HG03457 (cell line): ENCODE measurements around the gene CMSS1.
"Not testable (repeated sequence)": the region's sequence is repeated elsewhere in the genome, so short reads cannot be mapped to it uniquely, and the experiment has no call there.

Source experiments
- ATAC-seq: cut with Tn5 transposase; IDR thresholded peaks from one replicate; pipeline ENCODE4 v1.9.1; 2021; ENCODE audit warnings: moderate number of reproducible peaks; ENCODE audit not compliant: unreplicated experiment

The CMSS1 gene

GRCh38 chr3:100043271-100043670 is 225.6 kb downstream of the CMSS1 start:
- no peak for ATAC-seq

DNA sequence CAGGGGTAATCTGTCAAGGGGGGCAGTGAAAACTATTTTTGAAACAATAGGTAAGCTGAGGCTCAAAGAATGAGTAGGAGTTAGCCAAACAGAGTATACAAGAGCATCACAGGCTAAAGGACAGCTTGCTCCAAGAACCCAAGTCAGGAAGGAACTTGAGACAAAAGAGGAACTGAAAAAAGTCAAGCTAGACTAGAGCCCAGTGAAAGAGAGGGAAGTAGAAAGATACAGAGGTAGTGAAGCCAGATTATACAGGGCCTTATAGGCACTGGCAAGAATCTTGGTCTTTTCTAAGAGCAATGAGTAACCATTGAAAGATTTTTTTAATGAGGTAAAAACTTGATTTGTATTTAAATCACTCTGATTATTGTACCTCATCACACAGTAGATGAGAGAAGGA is 226.7 kb downstream of the CMSS1 start:
- peak; percentile 58 for ATAC-seq

DNA sequence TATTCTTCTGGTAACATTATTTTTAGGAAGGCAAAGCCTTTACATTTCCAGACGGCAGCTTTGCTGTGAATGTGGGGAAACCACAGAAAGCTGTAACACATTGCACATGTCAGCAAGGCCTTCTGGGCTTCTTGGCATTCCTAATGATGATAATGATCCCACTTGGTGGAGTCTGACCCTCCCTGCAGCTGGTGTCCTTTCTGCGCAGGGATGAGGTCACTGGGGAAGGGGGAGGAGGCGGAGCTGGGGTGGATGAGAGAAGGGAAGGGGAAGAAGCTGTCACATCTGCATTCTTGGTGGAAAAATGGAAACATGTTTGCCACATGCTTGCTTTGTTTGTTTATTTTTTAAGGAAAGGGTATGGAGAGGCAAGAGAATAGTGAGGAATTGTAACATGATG is 228.0 kb downstream of the CMSS1 start:
- no peak for ATAC-seq

DNA sequence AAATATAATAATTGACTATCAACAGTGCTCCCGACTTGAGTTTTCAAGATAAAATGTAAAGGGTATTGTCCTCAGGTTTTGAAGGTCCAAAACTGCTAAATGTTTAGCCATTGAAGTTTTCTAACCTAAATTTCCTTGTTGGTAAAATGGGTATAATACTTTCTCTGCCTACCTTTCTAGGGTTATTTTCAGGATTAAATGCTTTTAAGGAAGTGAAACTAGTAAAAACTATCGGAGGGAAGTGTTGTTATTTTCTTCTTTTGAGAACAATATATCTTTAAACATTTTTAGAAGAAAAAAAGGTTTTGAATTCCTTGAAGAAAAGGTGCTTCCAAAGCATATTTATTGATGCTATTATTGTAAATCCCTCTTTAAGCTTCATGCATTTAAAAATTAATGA is 229.3 kb downstream of the CMSS1 start:
- ATAC-seq: no peak

DNA sequence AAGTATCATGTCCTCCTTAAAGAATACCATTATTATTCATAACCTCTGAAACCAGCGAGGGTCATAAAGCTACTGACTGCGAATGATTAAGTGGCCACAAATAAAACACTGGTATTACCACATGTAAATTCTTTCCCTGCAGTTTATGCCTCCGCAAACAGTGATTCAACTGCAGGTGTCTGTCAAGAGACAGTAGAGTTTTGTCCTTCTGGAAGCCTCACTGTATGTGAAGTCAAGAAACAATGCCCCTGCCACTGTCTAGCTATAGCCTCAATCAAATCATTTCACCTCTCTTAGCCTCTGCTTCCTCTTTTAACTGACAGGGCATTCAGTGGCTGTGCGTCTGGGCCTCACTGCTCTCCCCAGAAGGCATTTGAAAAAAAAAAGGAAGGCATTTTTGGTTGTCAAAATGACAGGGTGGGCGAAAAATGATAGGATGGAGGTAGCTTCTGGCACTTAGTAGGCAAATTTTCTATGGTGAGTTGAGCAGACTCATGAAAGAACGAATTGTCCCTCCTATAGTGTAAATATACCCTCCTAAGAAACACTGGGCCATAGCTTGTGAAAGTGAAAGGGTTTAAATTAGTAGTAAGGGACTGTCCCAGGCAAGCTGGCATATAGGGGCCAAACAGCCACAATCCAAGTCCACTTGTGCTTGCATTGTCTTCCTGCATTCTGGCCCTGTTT is 229.9 kb downstream of the CMSS1 start:
- peak; percentile 80 for ATAC-seq

DNA sequence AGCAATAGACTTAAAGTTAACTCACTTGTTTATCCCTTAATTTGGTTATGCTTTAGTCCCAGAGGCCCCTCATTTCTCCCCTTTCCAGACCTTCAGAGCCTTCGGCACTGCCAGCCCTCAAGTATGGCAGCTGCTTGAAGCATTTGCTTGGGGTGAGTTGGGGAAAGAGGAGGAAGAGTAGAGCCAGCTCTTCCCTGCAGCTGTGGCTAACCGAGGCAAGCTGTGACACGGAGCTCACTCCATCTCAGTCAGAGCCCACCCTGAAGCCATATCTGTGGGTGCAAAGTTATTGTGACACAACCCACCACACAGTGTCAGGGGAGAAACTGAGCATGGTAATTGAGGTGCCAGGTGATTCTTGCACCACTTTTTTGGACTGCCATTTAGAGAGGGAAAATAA is 230.6 kb downstream of the CMSS1 start:
- ATAC-seq: no peak

- ATAC-seq: not testable (repeated sequence)
These were observed 233.9 kb downstream of the CMSS1 start for GRCh38 chr3:100051513-100051912.

- no peak for ATAC-seq
These were observed 236.4 kb downstream of the CMSS1 start for GRCh38 chr3:100053951-100054620.

- ATAC-seq: no peak
These were observed 240.3 kb downstream of the CMSS1 start for GRCh38 chr3:100057716-100058575.

DNA sequence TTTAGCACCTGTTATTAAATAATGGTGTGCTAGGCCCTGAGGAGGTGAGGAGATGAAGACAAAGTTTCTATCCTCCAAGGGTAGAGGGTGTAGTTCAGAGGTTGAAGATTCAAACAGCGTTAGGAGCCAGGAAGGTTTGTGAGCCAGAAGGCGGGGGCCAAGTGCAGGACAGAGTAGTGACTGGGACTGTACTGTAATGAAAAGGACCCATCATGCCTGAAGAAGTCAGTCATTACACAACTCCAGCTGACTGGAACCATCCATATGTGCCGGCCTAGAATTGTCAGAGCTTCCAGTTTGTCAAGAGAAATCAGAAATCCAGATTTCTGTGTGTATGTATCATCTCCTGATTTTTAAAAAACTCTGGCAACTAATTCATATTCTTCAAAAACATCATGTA is 241.8 kb downstream of the CMSS1 start:
- ATAC-seq: no peak

DNA sequence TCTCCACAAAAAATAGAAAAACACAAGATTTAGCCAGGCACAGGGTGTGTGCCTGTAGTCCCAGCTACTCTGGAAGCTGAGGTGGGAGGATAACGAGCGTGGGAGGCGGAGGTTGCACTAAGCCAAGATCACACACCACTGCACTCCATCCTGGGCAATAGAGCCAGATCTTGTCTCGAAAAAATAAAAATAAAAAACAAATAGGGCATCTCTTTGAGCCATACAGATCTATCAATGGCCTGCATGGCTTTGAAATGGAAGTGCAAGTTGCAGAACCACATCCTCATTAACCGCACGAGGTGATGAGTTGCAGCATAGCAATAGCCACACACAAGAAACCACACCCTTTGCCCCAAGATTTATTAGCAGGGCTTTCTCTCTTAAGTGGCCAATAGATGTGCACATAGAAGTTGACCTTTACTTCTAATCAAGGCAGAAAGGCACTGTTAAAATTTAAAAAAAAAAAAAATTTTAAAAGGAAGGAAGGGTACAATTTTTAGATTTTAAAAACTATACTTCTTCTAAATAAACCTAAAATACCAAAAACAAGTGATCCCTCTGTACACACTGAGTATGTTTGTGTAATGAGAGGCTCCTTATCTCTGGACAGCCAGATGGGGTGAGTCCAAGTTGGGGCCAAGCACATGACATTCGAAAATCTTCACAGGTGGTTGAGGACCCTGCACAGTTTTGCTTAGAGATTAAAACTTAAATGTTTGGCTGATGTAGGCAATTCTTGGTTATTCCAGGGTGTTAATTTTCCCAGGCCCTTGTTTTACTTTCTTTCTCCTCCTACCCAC is 243.2 kb downstream of the CMSS1 start:
- no peak for ATAC-seq

- no peak for ATAC-seq
These were observed 245.0 kb downstream of the CMSS1 start for GRCh38 chr3:100062665-100063064.

DNA sequence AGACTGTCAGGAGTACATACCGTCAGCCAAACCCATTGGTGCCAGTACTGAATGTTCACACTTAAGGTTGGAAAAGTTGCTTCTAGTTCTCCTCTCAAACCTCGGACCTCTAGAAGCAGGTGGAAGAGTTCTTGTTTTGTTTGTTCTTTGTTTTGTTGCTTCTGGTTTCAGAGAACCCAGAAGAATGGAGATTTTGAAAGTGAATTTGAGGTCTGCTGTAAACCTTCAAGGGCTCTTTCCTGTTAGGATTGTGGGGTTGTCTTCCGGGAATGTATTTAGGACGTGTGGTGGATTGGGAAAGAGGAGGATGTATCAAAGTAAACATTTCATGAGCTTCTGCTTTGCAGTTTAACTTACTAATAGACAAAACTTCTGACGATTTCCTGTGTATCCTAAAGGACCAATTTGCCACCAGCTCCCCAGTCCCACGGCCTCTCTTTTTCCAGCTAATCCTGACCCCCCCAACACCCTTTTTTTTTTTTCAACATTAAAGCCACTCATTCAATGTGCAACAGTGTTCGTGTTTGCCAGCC is 246.3 kb downstream of the CMSS1 start:
- ATAC-seq: no peak

- ATAC-seq: no peak
These were observed 249.9 kb downstream of the CMSS1 start for GRCh38 chr3:100067589-100067988.

DNA sequence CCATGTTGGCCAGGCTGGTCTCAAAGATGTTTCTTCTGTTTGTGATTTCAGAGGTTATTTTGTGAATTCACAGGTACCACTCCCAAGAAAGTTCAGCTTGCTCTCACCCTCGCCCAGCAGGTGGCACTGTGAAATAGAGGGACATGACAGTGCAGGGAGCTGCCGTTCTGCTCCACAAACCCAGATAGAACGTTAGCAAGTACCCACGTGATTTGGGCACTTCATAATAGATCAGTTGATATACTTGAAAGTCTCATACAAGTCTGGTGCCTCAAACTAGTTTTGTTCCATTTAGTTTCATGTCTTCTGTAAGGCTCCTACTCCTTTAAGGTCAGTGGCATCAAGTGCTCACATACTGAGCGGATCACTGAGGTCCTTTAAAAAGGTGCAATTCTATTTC is 251.2 kb downstream of the CMSS1 start:
- peak; percentile 56 for ATAC-seq

- ATAC-seq: no peak
These were observed 251.8 kb downstream of the CMSS1 start for GRCh38 chr3:100069472-100069871.

GRCh38 chr3:100072326-100073048 is 254.8 kb downstream of the CMSS1 start:
- ATAC-seq: peak; percentile 50

- ATAC-seq: no peak
These were observed 255.5 kb downstream of the CMSS1 start for GRCh38 chr3:100073049-100073713.

GRCh38 chr3:100073714-100074307 is 256.1 kb downstream of the CMSS1 start:
- no peak for ATAC-seq
